Activated T-cell treated with anti-CD3 and anti-CD28 coated beads, Interleukin-2, amount 50 U/mL, for 4 hours (primary cell): ENCODE data around the gene BLCAP. TPM values are rescaled to one million over a fixed set of nuclear protein-coding genes. Genes with fewer than 3 reads are reported as not detected.

Experiments
- ATAC-seq, 2 donors: fragments of 200-7000 bp; cut with Tn5 transposase; one replicate each; pipeline ENCODE4 v1.10.0; 2021
- DNase-seq: peaks from one replicate; pipeline ENCODE4 v3.0.0-alpha.2; 2020
- H3K27me3 Mint-ChIP-seq: one replicate; pipeline ENCODE4 v1.8.0; 2021; ENCODE audit warnings: low read depth, mixed read lengths
- H3K36me3 Mint-ChIP-seq: one replicate; pipeline ENCODE4 v1.8.0; 2022; ENCODE audit warnings: mixed read lengths; ENCODE audit not compliant: insufficient read depth
- H3K4me1 Mint-ChIP-seq: one replicate; pipeline ENCODE4 v1.8.0; 2021; ENCODE audit warnings: low read depth, mixed read lengths
- H3K4me3 Mint-ChIP-seq: one replicate; pipeline ENCODE4 v1.8.0; 2021; ENCODE audit warnings: mild to moderate bottlenecking, moderate library complexity, mixed read lengths
- H3K9me3 Mint-ChIP-seq: one replicate; pipeline ENCODE4 v1.8.0; 2021; ENCODE audit warnings: mixed read lengths
- total RNA-seq, 3 donors: library from RNA; stranded (reverse); gene quantifications; one replicate each; pipeline ENCODE4 v1.2.1, GENCODE V29; 2021

The BLCAP gene
- total RNA-seq, 3 donors from 2014 or later: 31.8 to 37.9 (median 32.1) TPM

- Mint-ChIP-seq H3K36me3 (peaks cover 28% of the 10 kb centered on the region), H3K4me3 (peak overlapping the region; percentile 58), H3K4me1 (peaks cover 49% of the 10 kb centered on the region), H3K9me3 (no peaks in the 10 kb centered on the region), H3K27me3 (no peaks in the 10 kb centered on the region)
- no peak for DNase-seq
- peak in 1 of 2 donors; percentile 33 for ATAC-seq
Measured at GRCh38 chr20:37520419-37520955, 7.2 kb downstream of the BLCAP start.

- no peak for DNase-seq
- Mint-ChIP-seq H3K27me3 (no peaks in the 10 kb centered on the region), H3K9me3 (no peaks in the 10 kb centered on the region), H3K36me3 (peaks cover 32% of the 10 kb centered on the region), H3K4me3 (no peak overlapping the region), H3K4me1 (peaks cover 42% of the 10 kb centered on the region)
- no peak for ATAC-seq
Measured at GRCh38 chr20:37519508-37520418, 7.9 kb downstream of the BLCAP start.

- Mint-ChIP-seq H3K4me3 (no peak overlapping the region), H3K9me3 (no peaks in the 10 kb centered on the region), H3K36me3 (peaks cover 35% of the 10 kb centered on the region), H3K4me1 (peaks cover 33% of the 10 kb centered on the region), H3K27me3 (no peaks in the 10 kb centered on the region)
- DNase-seq: no peak
- no peak for ATAC-seq
Measured at GRCh38 chr20:37518606-37519507, 8.8 kb downstream of the BLCAP start.

GRCh38 chr20:37518059-37518458 is 9.6 kb downstream of the BLCAP start:
- DNase-seq (no peak), ATAC-seq (no peak)
- peaks cover 26% of the 10 kb centered on the region for H3K4me1 Mint-ChIP-seq
- no peaks in the 10 kb centered on the region for H3K9me3 Mint-ChIP-seq
- no peaks in the 10 kb centered on the region for H3K27me3 Mint-ChIP-seq
- H3K36me3 Mint-ChIP-seq: peaks cover 36% of the 10 kb centered on the region
- H3K4me3 Mint-ChIP-seq: no peak overlapping the region

GRCh38 chr20:37516811-37517750 is 10.6 kb downstream of the BLCAP start:
- H3K4me3 Mint-ChIP-seq: no peak overlapping the region
- H3K36me3 Mint-ChIP-seq: peaks cover 41% of the 10 kb centered on the region
- DNase-seq (no peak), ATAC-seq (no peak)
- H3K27me3 Mint-ChIP-seq: no peaks in the 10 kb centered on the region
- peaks cover 27% of the 10 kb centered on the region for H3K4me1 Mint-ChIP-seq
- H3K9me3 Mint-ChIP-seq: no peaks in the 10 kb centered on the region

- Mint-ChIP-seq H3K4me1 (peaks cover 24% of the 10 kb centered on the region), H3K27me3 (no peaks in the 10 kb centered on the region), H3K4me3 (no peak overlapping the region), H3K9me3 (no peaks in the 10 kb centered on the region), H3K36me3 (peaks cover 49% of the 10 kb centered on the region)
- ATAC-seq (no peak), DNase-seq (no peak)
Measured at GRCh38 chr20:37515876-37516275, 11.8 kb downstream of the BLCAP start.

GRCh38 chr20:37513779-37514359 is 13.8 kb downstream of the BLCAP start:
- DNase-seq (no peak), ATAC-seq (no peak)
- H3K36me3 Mint-ChIP-seq: peaks cover 50% of the 10 kb centered on the region
- H3K4me1 Mint-ChIP-seq: peaks cover 15% of the 10 kb centered on the region
- H3K27me3 Mint-ChIP-seq: no peaks in the 10 kb centered on the region
- H3K9me3 Mint-ChIP-seq: no peaks in the 10 kb centered on the region
- H3K4me3 Mint-ChIP-seq: no peak overlapping the region

- Mint-ChIP-seq H3K9me3 (no peaks in the 10 kb centered on the region), H3K27me3 (no peaks in the 10 kb centered on the region), H3K4me3 (no peak overlapping the region), H3K36me3 (peaks cover 35% of the 10 kb centered on the region), H3K4me1 (peaks cover 6% of the 10 kb centered on the region)
- DNase-seq: no peak
- ATAC-seq: no peak
Measured at GRCh38 chr20:37511610-37512275, 15.9 kb downstream of the BLCAP start.

- H3K9me3 Mint-ChIP-seq: no peaks in the 10 kb centered on the region
- ATAC-seq (no peak), DNase-seq (no peak)
- peaks cover 32% of the 10 kb centered on the region for H3K36me3 Mint-ChIP-seq
- no peaks in the 10 kb centered on the region for H3K27me3 Mint-ChIP-seq
- no peak overlapping the region for H3K4me3 Mint-ChIP-seq
- peaks cover 3% of the 10 kb centered on the region for H3K4me1 Mint-ChIP-seq
Measured at GRCh38 chr20:37510226-37510625, 17.4 kb downstream of the BLCAP start.

GRCh38 chr20:37506152-37506725 is 21.4 kb downstream of the BLCAP start:
- no peaks in the 10 kb centered on the region for H3K27me3 Mint-ChIP-seq
- DNase-seq (no peak), ATAC-seq (no peak)
- H3K9me3 Mint-ChIP-seq: no peaks in the 10 kb centered on the region
- peaks cover 14% of the 10 kb centered on the region for H3K36me3 Mint-ChIP-seq
- H3K4me1 Mint-ChIP-seq: no peaks in the 10 kb centered on the region
- H3K4me3 Mint-ChIP-seq: no peak overlapping the region

GRCh38 chr20:37505263-37506151 is 22.2 kb downstream of the BLCAP start:
- DNase-seq (no peak), ATAC-seq (no peak)

More at GRCh38 chr20:37505263-37506151, 22.2 kb downstream of the BLCAP start:
- no peaks in the 10 kb centered on the region for H3K27me3 Mint-ChIP-seq
- no peaks in the 10 kb centered on the region for H3K9me3 Mint-ChIP-seq
- H3K36me3 Mint-ChIP-seq: peaks cover 7% of the 10 kb centered on the region
- no peaks in the 10 kb centered on the region for H3K4me1 Mint-ChIP-seq
- no peak overlapping the region for H3K4me3 Mint-ChIP-seq
